ENCODE results near the gene B9D2. TPM values are rescaled to one million over a fixed set of nuclear protein-coding genes. Genes with fewer than 3 reads are reported as not detected.
"Not testable (repeated sequence)": the region's sequence is repeated elsewhere in the genome, so short reads cannot be mapped to it uniquely, and the experiment has no call there.

B9D2 gene
- polyA plus RNA-seq, 1 donor from 2014 or later = 15.9 TPM

DNA sequence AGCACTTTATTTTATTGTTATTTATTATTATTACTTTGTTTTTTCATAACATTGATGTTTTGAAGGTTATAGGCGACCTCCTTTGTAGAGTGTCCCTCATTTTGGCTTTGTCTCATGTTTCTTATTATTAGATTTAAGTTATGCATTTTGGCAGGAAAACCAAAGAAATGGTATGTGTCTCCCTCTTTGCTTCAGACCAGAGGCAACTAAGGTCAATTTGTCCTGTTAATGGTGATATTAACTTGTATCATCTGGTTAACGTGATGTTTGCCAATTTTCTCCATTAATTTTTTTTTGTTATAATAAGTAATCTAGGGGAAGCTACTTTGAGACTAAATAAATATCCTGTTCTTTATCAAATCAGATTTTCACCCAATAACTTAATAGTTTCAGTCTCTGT is 8.6 kb upstream of the B9D2 start:
- no peak overlapping the region for H3K9ac ChIP-seq (ENCODE audit: low read length)
- no peaks in the 10 kb centered on the region for H3F3A ChIP-seq (ENCODE audit: insufficient read depth, low read length, poor library complexity, severe bottlenecking)
- no peaks in the 10 kb centered on the region for H3K79me2 ChIP-seq (replicated peaks; ENCODE audit: insufficient read depth, low read length)
- H3K36me3 ChIP-seq (ENCODE audit: insufficient read depth, low read length) = no peaks in the 10 kb centered on the region
- no peaks in the 10 kb centered on the region for H3K27me3 ChIP-seq (ENCODE audit: insufficient read depth, low read depth, low read length)
- H3K4me3 ChIP-seq (ENCODE audit: low read length) = no peak overlapping the region
- no peaks in the 10 kb centered on the region for H4K20me1 ChIP-seq (ENCODE audit: insufficient read depth)
- no peak overlapping the region for H2AFZ ChIP-seq (ENCODE audit: low read depth, low read length)
- H3K27ac ChIP-seq (ENCODE audit: low read length) = no peak overlapping the region
- no peak for TF ChIP-seq RAD21 (conservative IDR thresholded peaks at IDR 0.05)
- TF ChIP-seq, protein P1, sequence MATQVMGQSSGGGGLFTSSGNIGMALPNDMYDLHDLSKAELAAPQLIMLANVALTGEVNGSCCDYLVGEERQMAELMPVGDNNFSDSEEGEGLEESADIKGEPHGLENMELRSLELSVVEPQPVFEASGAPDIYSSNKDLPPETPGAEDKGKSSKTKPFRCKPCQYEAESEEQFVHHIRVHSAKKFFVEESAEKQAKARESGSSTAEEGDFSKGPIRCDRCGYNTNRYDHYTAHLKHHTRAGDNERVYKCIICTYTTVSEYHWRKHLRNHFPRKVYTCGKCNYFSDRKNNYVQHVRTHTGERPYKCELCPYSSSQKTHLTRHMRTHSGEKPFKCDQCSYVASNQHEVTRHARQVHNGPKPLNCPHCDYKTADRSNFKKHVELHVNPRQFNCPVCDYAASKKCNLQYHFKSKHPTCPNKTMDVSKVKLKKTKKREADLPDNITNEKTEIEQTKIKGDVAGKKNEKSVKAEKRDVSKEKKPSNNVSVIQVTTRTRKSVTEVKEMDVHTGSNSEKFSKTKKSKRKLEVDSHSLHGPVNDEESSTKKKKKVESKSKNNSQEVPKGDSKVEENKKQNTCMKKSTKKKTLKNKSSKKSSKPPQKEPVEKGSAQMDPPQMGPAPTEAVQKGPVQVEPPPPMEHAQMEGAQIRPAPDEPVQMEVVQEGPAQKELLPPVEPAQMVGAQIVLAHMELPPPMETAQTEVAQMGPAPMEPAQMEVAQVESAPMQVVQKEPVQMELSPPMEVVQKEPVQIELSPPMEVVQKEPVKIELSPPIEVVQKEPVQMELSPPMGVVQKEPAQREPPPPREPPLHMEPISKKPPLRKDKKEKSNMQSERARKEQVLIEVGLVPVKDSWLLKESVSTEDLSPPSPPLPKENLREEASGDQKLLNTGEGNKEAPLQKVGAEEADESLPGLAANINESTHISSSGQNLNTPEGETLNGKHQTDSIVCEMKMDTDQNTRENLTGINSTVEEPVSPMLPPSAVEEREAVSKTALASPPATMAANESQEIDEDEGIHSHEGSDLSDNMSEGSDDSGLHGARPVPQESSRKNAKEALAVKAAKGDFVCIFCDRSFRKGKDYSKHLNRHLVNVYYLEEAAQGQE (IDR thresholded peaks at IDR 0.05; ENCODE audit: borderline replicate concordance) = no peak
- no peak for TF ChIP-seq EP300 (conservative IDR thresholded peaks at IDR 0.05; ENCODE audit: poor library complexity, severe bottlenecking)
- no peak for TF ChIP-seq MXI1 (conservative IDR thresholded peaks at IDR 0.05; ENCODE audit: poor library complexity, severe bottlenecking)
- no peak for TF ChIP-seq EZH2 (IDR thresholded peaks at IDR 0.05; ENCODE audit: borderline replicate concordance, insufficient read depth, low read length, poor library complexity, severe bottlenecking)
- TF ChIP-seq, protein P2, sequence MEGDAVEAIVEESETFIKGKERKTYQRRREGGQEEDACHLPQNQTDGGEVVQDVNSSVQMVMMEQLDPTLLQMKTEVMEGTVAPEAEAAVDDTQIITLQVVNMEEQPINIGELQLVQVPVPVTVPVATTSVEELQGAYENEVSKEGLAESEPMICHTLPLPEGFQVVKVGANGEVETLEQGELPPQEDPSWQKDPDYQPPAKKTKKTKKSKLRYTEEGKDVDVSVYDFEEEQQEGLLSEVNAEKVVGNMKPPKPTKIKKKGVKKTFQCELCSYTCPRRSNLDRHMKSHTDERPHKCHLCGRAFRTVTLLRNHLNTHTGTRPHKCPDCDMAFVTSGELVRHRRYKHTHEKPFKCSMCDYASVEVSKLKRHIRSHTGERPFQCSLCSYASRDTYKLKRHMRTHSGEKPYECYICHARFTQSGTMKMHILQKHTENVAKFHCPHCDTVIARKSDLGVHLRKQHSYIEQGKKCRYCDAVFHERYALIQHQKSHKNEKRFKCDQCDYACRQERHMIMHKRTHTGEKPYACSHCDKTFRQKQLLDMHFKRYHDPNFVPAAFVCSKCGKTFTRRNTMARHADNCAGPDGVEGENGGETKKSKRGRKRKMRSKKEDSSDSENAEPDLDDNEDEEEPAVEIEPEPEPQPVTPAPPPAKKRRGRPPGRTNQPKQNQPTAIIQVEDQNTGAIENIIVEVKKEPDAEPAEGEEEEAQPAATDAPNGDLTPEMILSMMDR (IDR thresholded peaks at IDR 0.05; ENCODE audit: poor library complexity, severe bottlenecking) = no peak
- TF ChIP-seq POLR2AphosphoS5 (IDR thresholded peaks at IDR 0.05) = no peak
- no peak for TF ChIP-seq SMC3 (conservative IDR thresholded peaks at IDR 0.05; ENCODE audit: poor library complexity)
- no peak for TF ChIP-seq TAF1 (IDR thresholded peaks at IDR 0.05; ENCODE audit: low read depth)
- no peaks in the 10 kb centered on the region for H3K9me3 ChIP-seq (ENCODE audit: low read length)
- H3K4me2 ChIP-seq (ENCODE audit: low read length) = no peak overlapping the region
- no peaks in the 10 kb centered on the region for H3K9me2 ChIP-seq (ENCODE audit: insufficient read depth, low read length)

DNA sequence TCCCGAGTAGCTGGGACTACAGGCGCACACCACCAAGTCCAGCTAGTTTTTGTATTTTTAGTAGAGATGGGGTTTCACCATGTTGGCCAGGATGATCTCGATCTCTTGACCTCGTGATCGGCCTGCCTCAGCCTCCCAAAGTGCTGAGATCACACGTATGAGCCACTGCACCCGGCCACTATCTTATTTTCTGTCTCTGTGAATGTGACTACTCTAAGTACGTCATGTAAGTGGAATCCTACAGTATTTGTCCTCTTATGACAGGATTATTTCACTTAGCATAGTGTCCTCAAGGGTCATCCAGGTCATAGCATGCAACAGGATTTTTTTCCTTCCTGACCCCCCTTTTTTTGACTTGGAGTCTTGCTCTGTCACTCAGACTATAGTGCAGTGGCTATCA is 7.6 kb upstream of the B9D2 start:
- H3K27ac ChIP-seq (ENCODE audit: low read length) = no peak overlapping the region
- H4K20me1 ChIP-seq (ENCODE audit: insufficient read depth) = no peaks in the 10 kb centered on the region
- no peak overlapping the region for H3K9ac ChIP-seq (ENCODE audit: low read length)
- no peaks in the 10 kb centered on the region for H3K9me3 ChIP-seq (ENCODE audit: low read length)
- no peak overlapping the region for H2AFZ ChIP-seq (ENCODE audit: low read depth, low read length)
- H3K79me2 ChIP-seq (replicated peaks; ENCODE audit: insufficient read depth, low read length) = peaks cover 3% of the 10 kb centered on the region
- no peak overlapping the region for H3K4me2 ChIP-seq (ENCODE audit: low read length)
- no peak for TF ChIP-seq EP300 (conservative IDR thresholded peaks at IDR 0.05; ENCODE audit: poor library complexity, severe bottlenecking)
- TF ChIP-seq, protein P1 (IDR thresholded peaks at IDR 0.05; ENCODE audit: borderline replicate concordance) = no peak
- TF ChIP-seq RAD21 (conservative IDR thresholded peaks at IDR 0.05) = no peak
- no peak for TF ChIP-seq SMC3 (conservative IDR thresholded peaks at IDR 0.05; ENCODE audit: poor library complexity)
- TF ChIP-seq POLR2AphosphoS5 (IDR thresholded peaks at IDR 0.05) = no peak
- no peaks in the 10 kb centered on the region for H3K36me3 ChIP-seq (ENCODE audit: insufficient read depth, low read length)
- no peaks in the 10 kb centered on the region for H3K9me2 ChIP-seq (ENCODE audit: insufficient read depth, low read length)
- no peak overlapping the region for H3K4me3 ChIP-seq (ENCODE audit: low read length)
- no peaks in the 10 kb centered on the region for H3F3A ChIP-seq (ENCODE audit: insufficient read depth, low read length, poor library complexity, severe bottlenecking)
- no peaks in the 10 kb centered on the region for H3K27me3 ChIP-seq (ENCODE audit: insufficient read depth, low read depth, low read length)

DNA sequence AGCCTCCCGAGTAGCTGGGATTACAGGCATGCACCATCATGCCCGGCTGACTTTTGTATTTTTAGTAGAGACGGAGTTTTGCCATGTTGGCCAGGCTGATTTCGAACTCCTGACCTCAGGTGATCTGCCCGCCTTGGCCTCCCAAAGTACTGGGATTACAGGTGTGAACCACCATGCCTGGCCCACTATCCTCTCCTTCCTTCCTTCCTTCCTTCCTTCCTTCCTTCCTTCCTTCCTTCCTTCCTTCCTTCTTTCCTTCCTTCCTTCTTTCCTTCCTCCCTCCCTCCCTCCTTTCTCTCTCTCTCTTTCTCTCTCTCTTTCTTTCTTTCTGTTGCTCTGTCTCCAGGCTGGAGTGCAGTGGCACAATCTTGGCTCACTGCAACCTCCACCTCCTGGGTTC is 7.2 kb upstream of the B9D2 start:
- not testable (repeated sequence) for H3K4me2 ChIP-seq (ENCODE audit: low read length); H3K4me3 ChIP-seq (ENCODE audit: low read length); H3K27ac ChIP-seq (ENCODE audit: low read length); H3K9ac ChIP-seq (ENCODE audit: low read length); H4K20me1 ChIP-seq (ENCODE audit: insufficient read depth); H3K9me2 ChIP-seq (ENCODE audit: insufficient read depth, low read length); H3K27me3 ChIP-seq (ENCODE audit: insufficient read depth, low read depth, low read length); H3K9me3 ChIP-seq (ENCODE audit: low read length); H3K36me3 ChIP-seq (ENCODE audit: insufficient read depth, low read length); H3K79me2 ChIP-seq (replicated peaks; ENCODE audit: insufficient read depth, low read length); H3F3A ChIP-seq (ENCODE audit: insufficient read depth, low read length, poor library complexity, severe bottlenecking); H2AFZ ChIP-seq (ENCODE audit: low read depth, low read length)
